ENCODE results near the gene SPDEF.

Gene SPDEF

DNA sequence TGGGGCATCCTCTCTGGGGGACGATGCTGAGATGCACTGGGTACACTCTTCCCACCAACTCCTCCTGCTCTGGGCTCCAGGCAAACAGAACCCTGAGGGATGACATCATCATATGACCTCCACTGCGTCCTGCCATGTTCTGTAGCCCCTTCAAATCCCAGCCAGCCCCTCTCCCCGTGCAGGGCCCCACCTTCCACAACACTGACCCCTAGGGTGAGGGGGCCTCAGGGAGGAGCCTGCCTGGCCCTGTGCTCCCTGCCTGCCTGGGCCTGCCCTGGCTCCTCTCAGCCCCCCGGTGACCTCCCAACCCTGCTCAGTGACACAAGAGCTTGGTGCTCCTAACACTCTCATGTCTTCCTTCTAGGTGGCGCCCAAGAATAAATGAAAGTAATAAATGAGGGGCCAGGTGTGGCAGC lies 9.6 kb upstream of the SPDEF start:
- in situ Hi-C loops (cut with MboI; ENCODE audit: low sequenced_read_pairs): no loop called here

DNA sequence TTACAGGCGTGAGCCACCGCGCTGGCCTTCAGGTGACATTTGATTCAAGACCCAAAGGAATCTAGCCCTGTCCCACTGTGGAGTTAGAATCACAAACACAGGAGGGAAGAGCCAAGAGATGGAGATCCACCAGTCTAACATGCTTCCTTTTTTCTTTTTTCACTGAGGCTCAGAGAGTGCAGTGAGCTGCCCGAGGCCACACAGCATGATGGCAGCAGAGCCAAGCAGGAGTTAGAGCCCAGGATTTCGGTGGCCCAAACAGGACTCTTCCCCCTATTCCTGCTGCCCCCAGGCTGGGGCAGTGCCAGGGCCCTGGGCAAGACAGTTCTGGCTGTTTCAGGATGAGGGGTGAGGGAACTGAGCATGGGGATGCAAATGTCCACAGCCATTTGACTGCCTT lies 8.1 kb upstream of the SPDEF start:
- in situ Hi-C loops (cut with MboI; ENCODE audit: low sequenced_read_pairs): no loop called here

DNA sequence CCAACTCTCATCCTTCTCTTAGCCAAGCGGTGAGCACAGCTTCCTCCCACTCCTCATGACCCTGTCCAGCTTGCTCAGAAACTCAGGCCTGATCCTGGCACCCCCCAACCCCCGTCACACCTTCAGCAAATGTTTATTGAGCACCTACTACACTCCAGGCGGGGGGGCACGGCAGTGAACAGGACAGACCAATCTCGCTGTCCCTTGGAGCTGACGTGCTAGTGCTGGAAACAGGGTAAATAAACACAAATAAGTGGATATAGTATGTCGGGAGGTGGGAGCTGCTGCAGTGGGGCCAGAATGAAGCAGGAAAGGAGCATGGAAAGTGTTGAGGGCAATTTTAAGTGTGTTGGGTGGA lies 7.4 kb upstream of the SPDEF start:
- in situ Hi-C loops (cut with MboI; ENCODE audit: low sequenced_read_pairs): no loop called here

DNA sequence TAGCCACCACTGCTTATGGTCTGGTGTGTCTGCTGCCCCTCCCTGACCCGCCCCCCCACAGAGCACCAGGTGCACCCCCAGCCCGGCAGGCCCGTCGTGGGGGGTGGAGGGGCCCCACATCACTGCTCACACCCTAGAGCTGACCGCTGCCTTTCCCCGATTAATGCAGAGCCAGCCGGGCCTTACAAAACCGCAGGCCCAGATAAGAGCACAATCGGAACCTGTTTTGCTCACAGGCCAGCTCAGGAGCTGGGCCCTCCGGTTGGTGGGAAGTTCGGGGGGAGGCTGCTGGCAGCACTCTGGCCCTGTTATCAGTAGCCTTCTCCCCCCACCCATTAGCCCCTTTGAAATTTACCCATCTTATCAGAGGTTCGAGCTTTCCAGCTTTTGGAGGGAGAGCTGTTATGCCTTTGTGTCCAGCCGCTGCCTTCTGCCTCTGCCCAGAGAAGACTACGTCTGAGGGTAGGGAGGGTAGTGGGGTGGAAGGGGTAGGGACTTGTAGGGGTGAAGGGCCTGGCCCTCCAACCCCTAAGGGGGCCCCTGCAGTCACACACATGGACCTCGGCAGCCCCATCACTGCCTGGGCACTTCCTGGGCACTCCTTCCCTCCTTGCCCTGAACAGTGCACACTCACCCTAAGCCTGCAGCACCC lies 6.9 kb upstream of the SPDEF start:
- in situ Hi-C loops (cut with MboI; ENCODE audit: low sequenced_read_pairs): no loop called here

GRCh38 chr6:34562350-34562749 lies 6.2 kb upstream of the SPDEF start:
- in situ Hi-C loops (cut with MboI; ENCODE audit: low sequenced_read_pairs): no loop called here

DNA sequence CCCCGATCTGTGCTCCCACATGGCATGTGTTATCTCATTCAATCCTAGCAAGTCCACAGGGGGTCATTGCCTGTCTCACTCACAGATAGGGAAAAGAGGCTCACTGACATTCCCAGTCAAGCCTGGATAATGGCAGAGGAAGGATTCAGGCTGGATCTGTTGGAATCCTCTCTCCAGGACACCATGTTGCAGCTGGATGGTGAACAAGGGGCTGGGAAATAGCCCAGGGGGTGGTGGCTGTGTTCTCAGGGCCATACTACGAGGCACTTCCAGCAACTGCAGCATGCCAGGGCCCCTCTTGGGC lies 5.0 kb upstream of the SPDEF start:
- in situ Hi-C loops (cut with MboI; ENCODE audit: low sequenced_read_pairs): no loop called here

GRCh38 chr6:34560366-34561226 lies 4.5 kb upstream of the SPDEF start:
- in situ Hi-C loops (cut with MboI; ENCODE audit: low sequenced_read_pairs): no loop called here

DNA sequence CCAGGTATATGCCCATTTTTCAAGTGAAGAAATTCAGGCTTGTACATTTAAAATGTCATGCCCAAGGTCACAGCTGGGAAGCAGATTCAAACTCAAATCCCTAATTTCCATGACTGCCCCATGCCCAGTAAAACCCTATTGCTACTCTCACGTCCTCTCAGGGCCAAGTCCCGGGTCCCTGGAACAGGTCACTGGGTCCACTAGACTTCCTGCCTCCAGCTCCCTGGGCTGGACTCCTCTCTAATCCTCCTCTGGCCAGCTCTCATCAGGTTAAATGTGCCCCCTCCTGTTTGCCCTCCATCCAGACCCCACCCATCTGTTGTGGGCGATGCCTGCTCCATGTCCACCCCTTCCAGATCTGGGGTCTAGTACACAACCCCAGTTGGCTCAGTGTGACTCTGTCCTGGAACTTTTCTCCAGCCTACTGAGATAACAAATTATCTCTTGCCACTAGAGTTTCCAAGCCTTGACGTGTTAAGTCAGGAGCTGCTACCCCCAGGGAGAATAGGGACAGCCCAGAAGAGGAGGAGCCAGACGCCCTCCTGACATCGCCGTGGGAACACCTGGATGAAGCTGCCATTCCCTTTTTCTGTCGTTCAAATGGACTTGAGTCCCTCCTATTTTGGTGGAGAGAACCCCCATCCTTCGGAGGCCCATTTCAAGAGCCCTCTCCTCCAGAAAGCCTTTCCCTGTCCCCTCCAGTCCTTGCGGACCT lies 3.7 kb upstream of the SPDEF start:
- in situ Hi-C loops (cut with MboI; ENCODE audit: low sequenced_read_pairs): no loop called here

DNA sequence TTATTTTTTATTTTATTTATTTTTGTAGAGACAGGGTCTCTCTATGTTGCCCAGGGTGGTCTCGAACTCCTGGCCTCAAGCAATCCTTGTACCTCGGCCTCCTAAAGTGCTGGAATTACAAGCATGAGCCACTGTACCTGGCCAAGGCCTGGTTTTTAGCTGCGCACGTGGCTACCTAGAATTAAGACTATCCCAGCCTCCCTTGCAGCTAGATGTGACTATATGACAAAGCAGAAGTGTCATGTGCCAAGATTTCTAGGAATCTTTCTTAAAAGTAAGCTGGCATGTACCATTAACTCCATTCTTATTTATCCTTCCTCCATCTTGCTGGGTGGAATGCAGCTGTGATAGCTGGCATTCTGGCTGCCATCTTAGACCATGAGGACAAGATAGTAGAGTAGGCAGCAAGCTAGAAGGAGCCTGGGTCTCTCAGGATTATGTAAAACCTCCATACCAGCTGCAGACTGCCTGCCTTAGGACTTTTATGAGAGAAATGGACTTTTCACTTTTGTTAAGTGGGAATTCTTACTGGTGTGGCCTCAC lies 2.1 kb upstream of the SPDEF start:
- in situ Hi-C loops (cut with MboI; ENCODE audit: low sequenced_read_pairs): no loop called here

DNA sequence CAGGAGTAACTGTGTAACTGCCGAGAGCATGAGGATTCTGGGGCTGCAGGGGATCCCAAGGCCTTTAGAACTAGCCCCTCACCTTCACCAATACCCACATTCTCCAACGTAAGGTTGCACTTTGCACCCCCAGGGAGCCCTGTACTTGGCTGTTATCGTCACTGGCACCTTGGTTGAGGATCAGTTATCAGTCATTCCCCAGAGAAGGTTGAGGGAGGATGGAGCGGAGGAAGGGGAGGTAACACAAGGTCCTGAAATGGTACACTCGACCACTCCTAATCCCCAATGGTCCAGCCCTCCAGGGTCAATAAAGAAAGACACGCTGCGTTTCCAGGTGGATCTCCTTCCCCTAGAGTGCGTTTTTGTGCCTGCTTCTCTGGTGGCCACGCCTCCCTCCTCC lies 1.1 kb upstream of the SPDEF start:
- in situ Hi-C loops (cut with MboI; ENCODE audit: low sequenced_read_pairs): no loop called here

DNA sequence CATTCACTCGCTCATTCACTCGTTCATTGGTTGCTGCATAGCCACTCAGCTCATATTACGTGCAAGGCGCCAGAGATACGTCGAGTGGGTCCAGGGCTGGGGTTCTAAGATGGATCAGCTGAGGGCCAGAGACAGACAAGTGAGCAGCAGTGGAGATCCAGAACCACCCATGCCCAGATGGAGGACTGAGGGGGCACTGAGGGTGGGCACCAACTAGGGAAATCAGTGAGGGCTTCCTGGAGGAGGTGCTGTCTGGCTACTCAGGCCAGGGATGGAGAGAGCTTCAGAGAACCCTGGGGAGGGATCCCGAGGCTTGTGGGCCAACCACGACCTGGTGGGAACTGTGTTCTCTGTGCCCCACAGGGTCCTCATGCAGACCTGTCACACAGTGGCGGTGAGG lies 364 bp upstream of the SPDEF start:
- in situ Hi-C loops (cut with MboI; ENCODE audit: low sequenced_read_pairs): no loop called here

GRCh38 chr6:34555328-34555727 lies 801 bp downstream of the SPDEF start:
- in situ Hi-C loops (cut with MboI; ENCODE audit: low sequenced_read_pairs): no loop called here

- in situ Hi-C loops (cut with MboI; ENCODE audit: low sequenced_read_pairs): no loop called here
Measured at GRCh38 chr6:34555007-34555322, 1.2 kb downstream of the SPDEF start.

DNA sequence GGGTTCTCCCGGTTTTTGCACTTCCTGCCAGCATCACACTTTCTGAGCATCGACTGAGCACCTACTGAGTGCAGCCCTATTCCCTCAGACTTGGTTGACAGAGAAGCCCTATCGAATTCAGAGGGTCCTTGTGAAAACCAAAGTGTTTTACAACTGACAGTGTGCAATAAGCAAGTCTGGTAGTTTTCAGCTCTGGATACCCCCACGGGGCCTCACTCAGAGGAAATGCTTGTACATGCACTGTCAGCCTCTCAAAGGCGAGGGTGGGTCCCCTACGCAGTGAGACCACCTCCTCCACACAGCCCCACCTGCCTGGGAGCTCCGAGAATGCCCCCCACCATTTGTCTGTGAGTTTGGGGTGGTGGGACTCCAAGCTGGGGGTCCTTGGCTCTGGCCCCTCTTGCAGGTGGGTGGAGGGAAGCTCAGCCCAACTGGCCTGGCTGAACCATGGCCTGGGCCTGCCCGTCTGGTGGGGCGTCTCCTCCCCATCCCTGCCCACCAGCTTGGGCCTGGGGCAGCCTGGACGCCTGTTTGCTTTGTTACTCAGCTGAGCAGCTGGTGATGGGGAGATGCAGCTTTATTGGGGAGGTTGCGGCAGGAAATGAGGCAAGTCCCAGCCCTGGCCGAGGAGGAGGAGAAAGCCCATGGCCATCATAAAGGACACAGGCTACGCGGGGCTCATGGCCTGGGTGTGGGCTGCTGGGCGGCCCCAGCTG lies 1.7 kb downstream of the SPDEF start:
- in situ Hi-C loops (cut with MboI; ENCODE audit: low sequenced_read_pairs): no loop called here

DNA sequence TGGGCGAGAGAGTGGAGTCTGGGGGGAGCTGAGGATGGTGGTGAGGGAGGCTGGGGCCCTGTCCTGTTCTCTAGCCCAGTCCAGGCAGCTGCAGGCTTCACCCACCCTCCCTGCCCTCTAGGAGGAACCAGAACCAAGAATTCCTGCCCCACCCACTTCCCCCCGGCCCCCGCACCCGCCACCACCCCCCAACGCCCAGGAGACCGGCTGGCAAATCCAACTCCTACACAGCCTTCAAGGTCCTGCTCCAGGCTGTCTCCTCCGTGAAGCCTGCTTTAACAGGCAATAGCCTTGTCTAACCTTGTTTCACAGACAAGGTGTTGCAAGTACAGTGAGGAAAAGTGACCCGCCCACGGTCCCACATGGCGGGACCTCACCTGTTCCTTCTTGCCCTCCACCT lies 2.4 kb downstream of the SPDEF start:
- in situ Hi-C loops (cut with MboI; ENCODE audit: low sequenced_read_pairs): no loop called here

DNA sequence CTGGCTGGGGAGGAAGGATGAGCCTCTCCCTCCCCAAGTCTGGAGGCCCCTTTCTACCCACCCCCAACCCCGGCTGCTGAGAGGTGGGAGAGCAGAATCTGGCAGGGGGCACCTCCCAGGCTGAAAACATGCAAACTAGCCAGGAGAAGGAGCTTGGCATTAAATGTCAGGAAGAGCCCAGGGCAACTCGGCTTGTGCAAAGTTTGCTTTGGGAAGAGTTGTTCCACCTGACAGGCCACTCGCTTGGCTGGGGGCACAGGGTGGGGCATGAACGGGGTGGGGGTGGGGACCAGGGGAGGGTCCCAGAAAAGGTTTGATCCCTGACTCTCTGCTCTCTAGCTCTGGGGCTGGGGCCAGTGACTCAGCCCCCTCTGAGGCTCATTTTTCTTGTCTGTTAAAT lies 3.0 kb downstream of the SPDEF start:
- in situ Hi-C loops (cut with MboI; ENCODE audit: low sequenced_read_pairs): no loop called here

DNA sequence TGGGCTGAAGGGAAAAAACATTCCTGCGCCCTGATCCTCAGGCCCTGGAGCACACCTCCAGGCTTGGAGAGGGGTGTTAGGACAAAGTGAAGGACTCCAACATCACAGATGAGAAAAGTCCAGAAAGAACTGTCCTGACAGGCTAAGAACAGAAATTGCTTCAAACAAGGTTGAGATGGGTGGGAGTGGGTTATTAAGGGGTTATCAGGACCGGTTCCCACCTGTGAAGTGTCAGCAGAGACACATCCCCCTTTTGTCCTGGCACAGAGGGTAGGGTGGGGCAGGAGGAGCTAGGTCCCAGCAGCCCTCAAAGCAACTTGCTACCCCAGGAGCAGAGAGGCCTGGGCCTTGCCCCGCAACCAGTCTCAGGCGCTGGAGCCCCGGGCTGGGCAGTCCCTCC lies 3.5 kb downstream of the SPDEF start:
- in situ Hi-C loops (cut with MboI; ENCODE audit: low sequenced_read_pairs): no loop called here

- in situ Hi-C loops (cut with MboI; ENCODE audit: low sequenced_read_pairs): no loop called here
Measured at GRCh38 chr6:34551720-34552119, 4.4 kb downstream of the SPDEF start.

- in situ Hi-C loops (cut with MboI; ENCODE audit: low sequenced_read_pairs): no loop called here
Measured at GRCh38 chr6:34549804-34550202, 6.3 kb downstream of the SPDEF start.

GRCh38 chr6:34549026-34549803 lies 6.9 kb downstream of the SPDEF start:
- in situ Hi-C loops (cut with MboI; ENCODE audit: low sequenced_read_pairs): no loop called here
